Tibial artery (tissue), 4 donors: ENCODE results near the gene ADORA3.

Experiments
- DNase-seq, 2 donors: peaks; one replicate each; pipeline ENCODE4 v3.0.0-alpha.2; 2019
- H3K27ac ChIP-seq, 2 donors: fragments of 200-600 bp; sonication (generic) in 1 of 2; 1 replicate in 1 of 2; 2 replicates in 1 of 2; pipeline ENCODE4 v1.5.1; 2018 to 2019; ENCODE audit warnings: mild to moderate bottlenecking in 1 of 2
- H3K27me3 ChIP-seq, 2 donors: fragments of 200-600 bp; sonication (generic) in 1 of 2; one replicate each; pipeline versions ENCODE4 v1.5.1 to v1.6.0; 2016 to 2019
- H3K36me3 ChIP-seq, 3 donors: fragments of 200-600 bp; sonication (generic) in 2 of 3; one replicate each; pipeline ENCODE4 v1.5.1; 2016 to 2019; ENCODE audit warnings: mild to moderate bottlenecking in 2 of 3
- H3K4me1 ChIP-seq, 4 donors: fragments of 200-600 bp; sonication (generic) in 2 of 4; 1 replicate in 3 of 4; 2 replicates in 1 of 4; pipeline ENCODE4 v1.5.1; 2016 to 2019
- H3K4me3 ChIP-seq, 2 donors: fragments of 200-600 bp; sonication (generic) in 1 of 2; 1 replicate in 1 of 2; 2 replicates in 1 of 2; pipeline ENCODE4 v1.5.1; 2018 to 2019; ENCODE audit warnings: mild to moderate bottlenecking in 2 of 2
- H3K9me3 ChIP-seq, 3 donors: fragments of 200-600 bp; sonication (generic) in 1 of 3; one replicate each; pipeline ENCODE4 v1.5.1; 2016 to 2019
- CTCF ChIP-seq, 2 experiments: fragments of 200-600 bp in 1 of 2; fragments of 450-650 bp in 1 of 2; IDR thresholded peaks; one replicate each; pipeline ENCODE4 v1.5.1; 2017 to 2019; ENCODE audit warnings: antibody characterized with exemption in 2 of 2, mild to moderate bottlenecking in 1 of 2, moderate library complexity in 1 of 2
- intact Hi-C: fragments of 100-400 bp; cut with DNase I; formaldehyde crosslinking; loops from one replicate; pipeline ENCODE4 v1.15.0; 2023; ENCODE audit warnings: low total_unique reads

Gene ADORA3

DNA sequence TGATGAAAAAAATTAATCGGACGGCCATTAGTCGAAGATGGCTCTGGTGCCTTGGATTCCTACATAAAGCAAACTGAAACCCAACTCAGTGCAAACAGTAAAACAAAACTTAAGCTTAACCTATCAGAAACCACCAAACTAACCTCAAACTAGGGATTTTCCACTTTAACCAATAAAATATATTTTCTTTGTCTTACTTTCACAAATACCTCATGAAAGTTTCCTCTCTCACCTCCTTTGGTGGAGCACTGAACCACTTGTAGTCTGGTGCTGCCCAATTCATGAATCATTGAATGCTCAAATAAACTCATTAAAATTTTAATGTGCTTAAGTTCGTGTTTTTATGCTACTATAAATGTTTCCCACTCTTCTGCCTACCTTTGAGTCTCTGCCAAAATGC, 7.0 kb downstream of the ADORA3 start:
- no peak overlapping the region for H3K4me3 ChIP-seq
- H3K27ac ChIP-seq: no peak overlapping the region
- no peak for DNase-seq
- no peaks in the 10 kb centered on the region for H3K9me3 ChIP-seq
- no peak for TF ChIP-seq CTCF (IDR thresholded peaks at IDR 0.05)
- no peaks in the 10 kb centered on the region for H3K4me1 ChIP-seq
- H3K27me3 ChIP-seq: no peaks in the 10 kb centered on the region
- intact Hi-C loops: no loop called here
- H3K36me3 ChIP-seq: no peaks in the 10 kb centered on the region

DNA sequence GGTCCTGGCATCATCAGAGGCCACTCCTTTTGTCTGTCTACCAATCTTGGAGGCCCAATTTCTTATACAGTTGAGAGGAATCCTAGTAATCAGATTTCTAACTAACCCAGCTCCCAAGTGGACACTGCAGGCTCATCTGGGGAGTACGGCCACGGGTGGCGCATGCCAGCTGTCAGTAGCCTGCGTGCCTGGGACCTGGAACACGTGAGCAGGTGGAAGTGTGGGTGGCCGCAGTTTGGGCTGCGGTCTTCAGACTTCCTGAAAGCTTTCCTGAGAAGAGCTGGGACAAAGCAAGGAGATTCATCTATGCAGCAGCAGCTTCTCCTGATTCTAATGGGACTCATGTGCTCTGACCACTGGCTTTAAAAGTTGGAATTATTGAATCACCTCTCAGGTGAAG, 12.4 kb downstream of the ADORA3 start:
- no peak overlapping the region for H3K27ac ChIP-seq
- no peaks in the 10 kb centered on the region for H3K36me3 ChIP-seq
- no peaks in the 10 kb centered on the region for H3K27me3 ChIP-seq
- no peak overlapping the region for H3K4me3 ChIP-seq
- no peak for TF ChIP-seq CTCF (IDR thresholded peaks at IDR 0.05)
- no peaks in the 10 kb centered on the region for H3K4me1 ChIP-seq
- no peak for DNase-seq
- intact Hi-C loops: no loop called here
- H3K9me3 ChIP-seq: no peaks in the 10 kb centered on the region

- no peaks in the 10 kb centered on the region for H3K36me3 ChIP-seq
- intact Hi-C loops: no loop called here
- H3K4me3 ChIP-seq: no peak overlapping the region
- no peak for TF ChIP-seq CTCF (IDR thresholded peaks at IDR 0.05)
- H3K9me3 ChIP-seq: no peaks in the 10 kb centered on the region
- H3K27me3 ChIP-seq: no peaks in the 10 kb centered on the region
- no peak overlapping the region for H3K27ac ChIP-seq
- DNase-seq: no peak
- no peaks in the 10 kb centered on the region for H3K4me1 ChIP-seq
These were observed 13.2 kb downstream of the ADORA3 start for GRCh38 chr1:111490220-111490619.

DNA sequence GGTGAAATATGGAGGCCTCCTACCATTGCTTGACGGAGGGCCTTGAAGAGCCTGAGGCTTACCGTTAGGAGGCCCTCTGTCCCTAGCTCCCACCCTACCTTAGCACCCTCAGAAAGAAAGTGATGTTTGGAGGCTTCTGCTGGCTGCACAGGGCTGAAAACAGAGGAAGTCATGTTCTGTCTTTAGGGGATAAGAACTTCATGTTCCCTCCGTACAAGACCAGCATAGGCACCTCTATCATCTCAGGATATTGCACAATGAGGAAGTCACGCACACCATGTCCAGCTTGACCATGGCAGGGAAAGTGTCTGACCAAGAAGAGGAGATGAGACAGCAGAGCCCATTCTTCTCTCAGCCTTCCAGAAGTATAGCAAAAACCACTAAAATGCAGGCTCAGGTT, 13.8 kb downstream of the ADORA3 start:
- TF ChIP-seq CTCF (IDR thresholded peaks at IDR 0.05): no peak
- H3K36me3 ChIP-seq: no peaks in the 10 kb centered on the region
- H3K4me3 ChIP-seq: no peak overlapping the region
- no peak overlapping the region for H3K27ac ChIP-seq
- peak in 1 of 2 donors; percentile 57 for DNase-seq
- intact Hi-C loops: no loop called here
- H3K4me1 ChIP-seq: no peaks in the 10 kb centered on the region
- no peaks in the 10 kb centered on the region for H3K9me3 ChIP-seq
- no peaks in the 10 kb centered on the region for H3K27me3 ChIP-seq

DNA sequence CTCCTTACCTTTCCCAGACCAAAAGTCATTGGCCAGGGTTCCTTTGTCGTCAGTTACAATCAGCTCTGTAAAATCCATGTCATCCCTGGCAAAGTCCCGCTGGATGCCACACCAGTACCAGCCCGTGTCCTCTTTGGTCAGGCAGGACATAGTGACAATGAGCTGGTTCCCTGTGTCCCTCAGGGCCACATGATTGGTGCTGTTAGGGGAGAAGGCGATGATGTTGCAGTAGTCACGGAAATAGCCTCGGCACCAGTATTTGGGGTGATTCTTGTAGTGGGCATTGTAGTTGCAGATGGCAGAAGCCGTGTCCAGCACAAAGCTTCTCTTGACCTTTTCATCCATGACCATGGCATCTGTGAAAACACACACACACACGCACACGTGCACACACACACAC, 14.8 kb downstream of the ADORA3 start:
- Histone ChIP-seq H3K27me3 (no peaks in the 10 kb centered on the region), H3K4me1 (no peaks in the 10 kb centered on the region), H3K27ac (no peak overlapping the region), H3K4me3 (no peak overlapping the region), H3K9me3 (no peaks in the 10 kb centered on the region), H3K36me3 (no peaks in the 10 kb centered on the region)
- intact Hi-C loops: no loop called here
- TF ChIP-seq CTCF (IDR thresholded peaks at IDR 0.05): no peak
- DNase-seq: no peak

- DNase-seq: no peak
- Histone ChIP-seq H3K27ac (no peak overlapping the region), H3K36me3 (no peaks in the 10 kb centered on the region), H3K4me3 (no peak overlapping the region), H3K27me3 (no peaks in the 10 kb centered on the region), H3K4me1 (peaks cover 0 to 7% (median 0%) of the 10 kb centered on the region in 4 donors), H3K9me3 (no peaks in the 10 kb centered on the region)
- TF ChIP-seq CTCF (IDR thresholded peaks at IDR 0.05): no peak
- intact Hi-C loops: no loop called here
These were observed 16.3 kb downstream of the ADORA3 start for GRCh38 chr1:111487133-111487532.
